ENCODE results near the gene ATAT1. TPM values are rescaled to one million over a fixed set of nuclear protein-coding genes. Genes with fewer than 3 reads are reported as not detected.

The ATAT1 gene
- polyA plus RNA-seq, 1 donor (not counting 4 experiments of a cell fraction or from before 2014, with no cell fraction given) = 5.4 TPM

DNA sequence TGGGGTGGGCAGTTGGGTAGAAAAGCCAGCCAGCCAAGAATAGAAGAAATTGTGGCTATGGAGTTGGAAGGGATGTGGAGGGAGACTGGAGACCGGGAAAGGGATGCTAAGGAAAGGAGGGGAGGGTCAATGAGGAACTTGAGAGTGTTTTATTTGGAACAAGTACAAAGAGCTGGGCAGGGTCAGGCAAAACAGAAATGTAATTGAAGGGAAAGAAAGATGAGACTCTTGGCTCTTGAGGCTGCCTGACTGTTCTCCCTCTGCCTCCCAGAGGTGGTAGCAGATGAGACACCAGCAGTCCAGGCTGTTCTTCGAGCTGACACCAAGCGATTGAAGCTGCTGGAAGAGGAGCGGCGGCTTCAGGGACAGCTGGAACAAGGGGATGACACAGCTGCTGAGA is 42.8 kb upstream of the ATAT1 start:
- H3K4me3 ChIP-seq (ENCODE audit: control insufficient read depth in 2 of 3, extremely low read depth in 1 of 3, insufficient read depth in 2 of 3, low read depth in 1 of 3, low read length in 3 of 3) = no peak overlapping the region
- no peak for TF ChIP-seq EZH2 (IDR thresholded peaks at IDR 0.05; ENCODE audit: low read length)
- TF ChIP-seq, protein P1, sequence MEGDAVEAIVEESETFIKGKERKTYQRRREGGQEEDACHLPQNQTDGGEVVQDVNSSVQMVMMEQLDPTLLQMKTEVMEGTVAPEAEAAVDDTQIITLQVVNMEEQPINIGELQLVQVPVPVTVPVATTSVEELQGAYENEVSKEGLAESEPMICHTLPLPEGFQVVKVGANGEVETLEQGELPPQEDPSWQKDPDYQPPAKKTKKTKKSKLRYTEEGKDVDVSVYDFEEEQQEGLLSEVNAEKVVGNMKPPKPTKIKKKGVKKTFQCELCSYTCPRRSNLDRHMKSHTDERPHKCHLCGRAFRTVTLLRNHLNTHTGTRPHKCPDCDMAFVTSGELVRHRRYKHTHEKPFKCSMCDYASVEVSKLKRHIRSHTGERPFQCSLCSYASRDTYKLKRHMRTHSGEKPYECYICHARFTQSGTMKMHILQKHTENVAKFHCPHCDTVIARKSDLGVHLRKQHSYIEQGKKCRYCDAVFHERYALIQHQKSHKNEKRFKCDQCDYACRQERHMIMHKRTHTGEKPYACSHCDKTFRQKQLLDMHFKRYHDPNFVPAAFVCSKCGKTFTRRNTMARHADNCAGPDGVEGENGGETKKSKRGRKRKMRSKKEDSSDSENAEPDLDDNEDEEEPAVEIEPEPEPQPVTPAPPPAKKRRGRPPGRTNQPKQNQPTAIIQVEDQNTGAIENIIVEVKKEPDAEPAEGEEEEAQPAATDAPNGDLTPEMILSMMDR (optimal IDR thresholded peaks at IDR 0.05 in 1 of 3, IDR thresholded peaks at IDR 0.05 in 1 of 3, conservative IDR thresholded peaks at IDR 0.05 in 1 of 3; ENCODE audit: extremely low read depth in 1 of 3, insufficient read depth in 2 of 3, low read length in 3 of 3) = no peak
- no peak overlapping the region for H3K27ac ChIP-seq (ENCODE audit: control insufficient read depth, insufficient read depth, low read length)
- H3K27me3 ChIP-seq (ENCODE audit: control insufficient read depth, extremely low read depth, insufficient read depth, low read length) = no peaks in the 10 kb centered on the region
- no peak overlapping the region for H3K9ac ChIP-seq (ENCODE audit: control insufficient read depth, extremely low read depth, insufficient read depth, low read length)
- H3K36me3 ChIP-seq (ENCODE audit: control insufficient read depth in 2 of 2, extremely low read depth in 1 of 2, insufficient read depth in 2 of 2, low read length in 2 of 2) = peaks cover 52 to 56% of the 10 kb centered on the region in 2 experiments
- DNase-seq (ENCODE audit: low read depth, low spot score) (no peak), FAIRE-seq (no peak)
- no peak overlapping the region for H3K4me2 ChIP-seq (ENCODE audit: control insufficient read depth, extremely low read depth, insufficient read depth, low read depth, low read length)
- peaks cover 2% of the 10 kb centered on the region for H3K9me1 ChIP-seq (ENCODE audit: control insufficient read depth, extremely low read depth, insufficient read depth, low read length)
- no peaks in the 10 kb centered on the region for H4K20me1 ChIP-seq (ENCODE audit: control insufficient read depth, extremely low read depth, insufficient read depth, low read length)
- no peaks in the 10 kb centered on the region for H3K9me3 ChIP-seq (ENCODE audit: control insufficient read depth, low read depth, low read length)
- dilution Hi-C loops (cut with MboI; ENCODE audit: extremely low pct_ligation_motif_present, low sequenced_read_pairs) = no loop called here
- H3K4me1 ChIP-seq (ENCODE audit: control insufficient read depth, extremely low read depth, insufficient read depth, low read length) = no peaks in the 10 kb centered on the region
- peaks cover 2% of the 10 kb centered on the region for H3K79me2 ChIP-seq (ENCODE audit: control insufficient read depth, insufficient read depth, low read length)
- no peak overlapping the region for H2AFZ ChIP-seq (ENCODE audit: control insufficient read depth, low read length)

DNA sequence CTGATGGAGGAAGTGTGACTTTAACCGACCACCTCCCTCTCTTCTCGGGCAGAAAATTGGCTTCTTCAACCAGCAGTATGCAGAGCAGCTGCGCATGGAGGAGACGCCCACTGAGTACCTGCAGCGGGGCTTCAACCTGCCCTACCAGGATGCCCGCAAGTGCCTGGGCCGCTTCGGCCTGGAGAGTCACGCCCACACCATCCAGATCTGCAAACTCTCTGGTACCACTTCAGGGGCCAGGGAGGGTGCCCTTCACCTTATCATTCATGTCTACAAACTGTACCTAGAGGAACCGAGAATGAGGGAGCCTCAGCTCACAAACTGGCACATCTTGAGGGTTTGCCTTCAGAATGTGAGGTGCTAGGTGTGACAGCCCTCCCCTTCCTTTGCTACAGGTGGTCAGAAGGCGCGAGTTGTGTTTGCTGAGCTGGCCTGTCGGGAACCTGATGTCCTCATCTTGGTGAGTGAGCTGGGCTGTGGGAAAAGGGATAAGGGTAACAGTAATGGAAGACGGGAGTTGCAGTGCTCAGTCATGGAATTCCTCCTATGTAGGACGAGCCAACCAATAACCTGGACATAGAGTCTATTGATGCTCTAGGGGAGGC is 36.8 kb upstream of the ATAT1 start:
- Histone ChIP-seq H3K4me3 (ENCODE audit: control insufficient read depth in 2 of 3, extremely low read depth in 1 of 3, insufficient read depth in 2 of 3, low read depth in 1 of 3, low read length in 3 of 3) (no peak overlapping the region), H3K27ac (ENCODE audit: control insufficient read depth, insufficient read depth, low read length) (no peak overlapping the region), H3K4me1 (ENCODE audit: control insufficient read depth, extremely low read depth, insufficient read depth, low read length) (peaks cover 28% of the 10 kb centered on the region), H3K9ac (ENCODE audit: control insufficient read depth, extremely low read depth, insufficient read depth, low read length) (no peak overlapping the region), H3K27me3 (ENCODE audit: control insufficient read depth, extremely low read depth, insufficient read depth, low read length) (no peaks in the 10 kb centered on the region), H2AFZ (ENCODE audit: control insufficient read depth, low read length) (no peak overlapping the region), H3K9me1 (ENCODE audit: control insufficient read depth, extremely low read depth, insufficient read depth, low read length) (no peaks in the 10 kb centered on the region), H4K20me1 (ENCODE audit: control insufficient read depth, extremely low read depth, insufficient read depth, low read length) (peaks cover 16% of the 10 kb centered on the region), H3K36me3 (ENCODE audit: control insufficient read depth in 2 of 2, extremely low read depth in 1 of 2, insufficient read depth in 2 of 2, low read length in 2 of 2) (peaks cover 37 to 65% of the 10 kb centered on the region in 2 experiments), H3K9me3 (ENCODE audit: control insufficient read depth, low read depth, low read length) (no peaks in the 10 kb centered on the region), H3K4me2 (ENCODE audit: control insufficient read depth, extremely low read depth, insufficient read depth, low read depth, low read length) (no peak overlapping the region), H3K79me2 (ENCODE audit: control insufficient read depth, insufficient read depth, low read length) (peaks cover 24% of the 10 kb centered on the region)
- FAIRE-seq (no peak), DNase-seq (ENCODE audit: low read depth, low spot score) (no peak)
- dilution Hi-C loops (cut with MboI; ENCODE audit: extremely low pct_ligation_motif_present, low sequenced_read_pairs) = no loop called here
- no peak for TF ChIP-seq EZH2 (IDR thresholded peaks at IDR 0.05; ENCODE audit: low read length)
- TF ChIP-seq, protein P1 (optimal IDR thresholded peaks at IDR 0.05 in 1 of 3, IDR thresholded peaks at IDR 0.05 in 1 of 3, conservative IDR thresholded peaks at IDR 0.05 in 1 of 3; ENCODE audit: extremely low read depth in 1 of 3, insufficient read depth in 2 of 3, low read length in 3 of 3) = no peak
